Skin epidermis (tissue), 12 donors: Measurements from ENCODE around the gene CNRIP1.
"Not testable (repeated sequence)": the region's sequence is repeated elsewhere in the genome, so short reads cannot be mapped to it uniquely, and the experiment has no call there.

Experiments
- H3K27ac ChIP-seq, 21 experiments: fragments of 200-600 bp; sonication (generic) in 11 of 21; one replicate each; pipeline ENCODE4 v1.5.0; 2020; ENCODE audit warnings: mild to moderate bottlenecking in 3 of 21, inconsistent platforms in 2 of 21, moderate library complexity in 2 of 21
- H3K4me3 ChIP-seq, 7 experiments: fragments of 200-600 bp; sonication (generic) in 2 of 7; one replicate each; pipeline ENCODE4 v1.5.0; 2020; ENCODE audit warnings: inconsistent platforms in 2 of 7, mild to moderate bottlenecking in 2 of 7, moderate library complexity in 1 of 7

CNRIP1 gene

DNA sequence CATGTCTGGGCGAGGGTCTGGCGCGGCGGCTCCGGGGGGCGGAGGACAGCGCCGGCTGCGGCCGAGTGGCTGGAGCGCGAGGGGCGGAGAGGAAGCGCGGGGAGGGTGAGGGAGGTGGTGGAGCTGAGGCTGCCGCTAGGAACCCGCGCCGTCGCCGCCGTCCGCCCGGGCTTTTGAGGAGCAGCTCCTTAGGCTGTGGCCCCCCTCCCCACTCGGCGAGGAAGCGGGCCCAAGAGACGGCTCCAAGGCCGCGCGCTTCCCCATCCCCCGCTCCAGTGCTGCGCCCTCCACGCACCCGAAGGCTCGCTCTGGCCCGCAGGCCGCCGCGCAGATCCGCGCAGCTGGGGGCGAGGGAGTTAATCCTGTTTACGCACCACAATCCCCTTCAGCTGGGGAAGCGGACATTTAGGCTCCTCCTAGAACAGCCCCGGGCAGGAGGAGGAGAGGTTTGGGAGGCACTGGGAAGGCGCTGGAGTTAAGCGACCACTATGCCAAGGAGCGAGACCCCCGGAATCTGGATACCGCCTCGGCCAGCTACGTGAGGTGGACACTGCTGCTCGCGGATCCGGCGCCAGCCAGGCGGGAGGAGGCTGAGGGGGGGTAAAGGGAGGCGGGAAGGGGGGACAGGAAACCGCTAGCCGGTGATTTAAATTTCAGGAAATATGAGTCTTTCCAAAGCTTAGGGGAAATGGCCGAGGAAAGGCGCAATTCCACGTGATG, at the start of gene CNRIP1:
Gene CNRIP1 (minus strand): TSS at position 552 of the 720 bp plus-strand sequence. CDS start 549 bp downstream, at position 3.
- Histone ChIP-seq H3K27ac (peak within 1 kb of the TSS; percentile 72 to 95 (median 87)), H3K4me3 (peak within 1 kb of the TSS; percentile 40 to 72 (median 48))

- Histone ChIP-seq H3K4me3 (no peak overlapping the region), H3K27ac (peak overlapping the region in 1 of 21 experiments; percentile 89)
These were observed 49.6 kb upstream of the CNRIP1 start for GRCh38 chr2:68369337-68369734.

GRCh38 chr2:68368654-68369336, 49.0 kb upstream of the CNRIP1 start:
- Histone ChIP-seq H3K27ac (peak overlapping the region in 13 of 21 experiments; percentile 21 to 89 (median 57)), H3K4me3 (peak overlapping the region in 1 of 7 experiments; percentile 26)

DNA sequence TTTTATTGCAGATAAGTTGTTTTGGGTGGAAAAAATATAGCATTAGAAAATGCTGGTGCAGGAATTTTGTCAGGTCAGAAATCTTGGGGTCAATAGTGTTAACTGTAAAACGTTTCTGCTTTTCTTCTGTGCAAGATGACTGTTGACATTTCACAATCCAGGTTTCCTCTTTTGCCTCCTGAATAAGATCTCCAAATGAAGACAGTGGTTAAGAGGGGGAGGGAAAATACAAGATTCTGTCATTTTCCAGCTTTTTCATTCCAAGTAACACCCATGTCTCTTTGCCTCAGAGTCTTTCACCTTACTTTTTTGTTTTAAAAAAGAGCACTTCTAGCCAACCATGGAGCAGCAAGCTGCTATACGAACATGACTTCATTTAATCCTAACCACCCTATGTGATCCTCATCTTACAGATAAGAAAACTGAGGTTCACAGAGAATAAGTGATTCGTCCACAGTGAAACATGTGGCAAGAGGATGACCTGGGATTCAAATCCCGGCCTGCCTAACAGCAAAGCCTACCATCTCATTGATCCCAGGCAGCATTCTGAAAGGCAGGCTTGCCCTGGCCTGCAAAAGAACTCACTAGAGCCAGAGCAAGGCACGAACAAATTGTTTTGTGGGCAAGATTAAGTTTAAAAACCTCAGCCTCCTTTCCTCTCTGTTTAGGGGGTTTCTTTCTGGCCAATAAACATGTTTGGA, 48.4 kb upstream of the CNRIP1 start:
- Histone ChIP-seq H3K27ac (peak overlapping the region in 13 of 21 experiments; percentile 21 to 89 (median 57)), H3K4me3 (peak overlapping the region in 2 of 7 experiments; percentile 26 to 35)

GRCh38 chr2:68366083-68366560, 46.4 kb upstream of the CNRIP1 start:
- peak overlapping the region in 17 of 21 experiments; percentile 11 to 89 (median 68) for H3K27ac ChIP-seq
- H3K4me3 ChIP-seq, result peak overlapping the region; percentile 16 to 35 (median 24)

GRCh38 chr2:68365087-68365486, 45.3 kb upstream of the CNRIP1 start, which contains the start of gene PLEK:
TSS of gene PLEK (plus strand) at chr2:68365282. CDS start at chr2:68365352, 70 bp downstream.
- peak within 1 kb of the TSS in 18 of 21 experiments; percentile 11 to 89 (median 68) for H3K27ac ChIP-seq
- H3K4me3 ChIP-seq, result peak within 1 kb of the TSS; percentile 16 to 35 (median 24)

DNA sequence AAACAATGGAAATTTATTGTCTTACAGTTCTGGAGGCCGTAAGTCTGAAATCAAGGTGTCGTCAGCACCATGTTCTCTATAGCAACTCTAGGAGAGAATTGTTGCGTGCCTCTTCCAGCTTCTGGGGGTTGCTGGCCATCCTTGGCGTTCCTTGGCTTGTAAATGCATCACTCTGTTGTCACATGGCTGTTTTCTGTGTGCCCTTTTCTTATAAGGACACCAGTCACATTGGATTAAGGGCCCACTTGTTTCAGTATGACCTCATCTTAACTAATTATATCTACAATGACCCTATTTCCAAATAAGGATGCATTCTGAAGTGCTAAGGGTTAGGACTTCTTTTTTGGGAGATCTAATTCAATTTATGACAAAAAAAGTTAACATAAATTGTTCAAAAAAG, 44.0 kb upstream of the CNRIP1 start:
- Histone ChIP-seq H3K27ac (peak overlapping the region in 5 of 21 experiments; percentile 34 to 89 (median 79)), H3K4me3 (no peak overlapping the region)

DNA sequence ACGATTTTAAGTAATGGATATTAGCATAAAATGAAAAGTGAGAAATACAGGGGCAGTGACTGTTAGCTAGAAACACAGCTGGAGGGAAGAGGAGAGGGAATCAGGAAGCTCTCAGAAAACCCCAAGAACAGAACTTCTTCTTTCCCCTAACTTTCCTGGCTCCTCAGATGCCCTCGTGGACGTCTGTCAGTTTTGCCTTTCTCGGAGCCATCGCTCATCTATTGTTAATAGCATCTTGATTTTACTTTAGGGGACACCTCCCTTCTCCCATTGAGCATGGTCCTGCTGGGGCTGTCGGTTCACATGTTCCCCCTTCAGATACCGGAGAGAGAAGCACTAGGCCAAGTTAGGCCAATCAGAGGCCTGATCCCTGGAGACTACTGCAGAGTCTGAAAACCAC, 43.0 kb upstream of the CNRIP1 start:
- no peak overlapping the region for H3K4me3 ChIP-seq
- peak overlapping the region in 8 of 21 experiments; percentile 10 to 89 (median 47) for H3K27ac ChIP-seq

GRCh38 chr2:68362069-68362468, 42.3 kb upstream of the CNRIP1 start:
- no peak overlapping the region for H3K4me3 ChIP-seq
- peak overlapping the region in 7 of 21 experiments; percentile 12 to 89 (median 38) for H3K27ac ChIP-seq

DNA sequence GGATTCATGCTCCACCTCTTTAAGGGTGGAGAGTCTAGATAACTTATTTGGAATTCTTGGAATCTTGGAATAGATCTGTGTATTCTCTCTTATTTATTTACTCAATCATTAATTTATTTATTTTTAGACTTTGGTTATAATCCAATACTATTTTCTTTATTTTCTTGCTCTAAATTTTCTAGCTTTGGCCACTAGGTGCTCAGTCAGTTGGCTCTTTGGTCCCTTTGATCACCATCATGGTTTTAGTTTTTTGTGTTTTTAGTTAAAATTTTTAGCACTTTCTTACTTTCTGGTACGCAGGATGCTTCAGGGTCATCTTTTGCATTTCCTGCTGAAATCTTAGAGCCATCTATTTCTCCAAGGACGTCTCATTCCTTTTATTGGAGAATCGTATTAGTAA, 40.1 kb upstream of the CNRIP1 start:
- Histone ChIP-seq H3K4me3 (no peak overlapping the region), H3K27ac (no peak overlapping the region)

- Histone ChIP-seq H3K4me3 (no peak overlapping the region), H3K27ac (no peak overlapping the region)
These were observed 38.0 kb upstream of the CNRIP1 start for GRCh38 chr2:68357605-68358337.

DNA sequence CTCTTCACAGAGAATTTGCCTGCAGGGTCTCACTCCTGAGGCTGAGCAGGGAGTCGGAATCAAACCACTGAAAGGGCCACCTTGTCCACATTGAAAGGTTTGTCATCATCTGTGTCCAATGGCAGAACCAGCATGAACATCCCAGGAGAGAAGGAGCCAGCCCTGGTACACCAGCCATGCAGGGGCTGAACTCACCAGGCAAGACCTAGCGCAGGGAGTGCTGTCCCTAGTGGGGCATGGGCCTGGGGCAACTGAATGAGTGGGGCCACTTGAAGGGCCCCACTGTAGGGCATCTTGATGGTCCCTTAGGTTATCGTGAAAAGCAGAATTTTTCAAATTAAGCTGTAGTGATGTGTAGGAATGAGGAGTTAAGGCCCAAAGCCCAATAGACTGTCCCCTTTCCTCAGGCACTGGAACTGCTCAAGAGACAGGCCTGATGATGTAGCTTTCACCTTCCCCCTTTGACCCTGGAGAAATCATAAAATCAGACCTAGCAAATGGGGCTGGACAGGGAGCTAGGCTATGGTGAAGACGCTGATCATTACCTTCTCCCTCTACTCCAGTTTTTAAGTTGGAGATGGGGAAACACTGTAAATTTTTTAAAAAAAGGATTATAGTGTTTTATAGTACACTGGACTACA, 37.0 kb upstream of the CNRIP1 start:
- no peak overlapping the region for H3K4me3 ChIP-seq
- no peak overlapping the region for H3K27ac ChIP-seq

GRCh38 chr2:68352651-68353391, 33.1 kb upstream of the CNRIP1 start:
- no peak overlapping the region for H3K4me3 ChIP-seq
- H3K27ac ChIP-seq, result no peak overlapping the region

DNA sequence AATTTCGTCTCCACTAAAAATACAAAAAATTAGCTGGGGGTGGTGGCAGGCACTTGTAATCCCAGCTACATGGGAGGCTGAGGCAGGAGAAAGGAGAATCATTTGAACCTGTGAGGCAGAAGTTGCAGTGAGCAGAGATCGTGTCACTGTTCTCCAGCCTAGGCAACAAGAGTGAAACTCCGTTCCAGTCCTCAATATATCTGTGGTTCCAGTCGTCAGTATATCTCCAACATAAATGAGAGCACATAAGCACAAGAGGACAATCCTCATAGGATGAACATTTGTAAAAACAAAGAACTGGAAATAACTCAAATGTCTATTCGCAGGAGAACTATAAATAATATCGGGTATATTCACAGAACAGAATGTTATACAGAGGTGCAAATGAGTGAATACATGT, 32.2 kb upstream of the CNRIP1 start:
- H3K27ac ChIP-seq, result no peak overlapping the region
- no peak overlapping the region for H3K4me3 ChIP-seq

GRCh38 chr2:68349091-68349490, 29.3 kb upstream of the CNRIP1 start:
- H3K4me3 ChIP-seq, H3K27ac ChIP-seq: not testable (repeated sequence)

GRCh38 chr2:68345129-68345875, 25.6 kb upstream of the CNRIP1 start:
- H3K4me3 ChIP-seq, result no peak overlapping the region

DNA sequence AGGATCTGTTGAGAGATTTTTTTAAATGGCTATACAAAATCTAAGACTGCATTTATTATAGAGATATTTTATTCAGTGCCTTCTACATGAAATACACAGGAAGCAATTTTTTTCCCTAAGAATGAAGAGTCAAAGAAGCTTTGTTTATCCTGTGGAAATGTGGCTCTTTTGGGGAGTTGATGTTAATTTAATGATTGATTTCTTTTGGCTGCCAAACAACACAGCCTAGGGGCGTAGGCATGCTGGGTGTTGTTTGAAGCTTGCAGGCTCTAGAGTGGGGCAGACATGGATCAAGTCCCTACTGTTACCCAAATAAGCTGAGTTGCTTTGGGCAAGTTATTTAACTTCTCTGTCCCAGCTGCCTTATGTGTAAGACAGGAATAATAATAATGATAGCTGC, 24.3 kb upstream of the CNRIP1 start:
- Histone ChIP-seq H3K4me3 (no peak overlapping the region), H3K27ac (no peak overlapping the region)

More at GRCh38 chr2:68345129-68345875, 25.6 kb upstream of the CNRIP1 start:
- no peak overlapping the region for H3K27ac ChIP-seq
